Measurements from ENCODE around the gene PLG. TPM values are rescaled to one million over a fixed set of nuclear protein-coding genes. Genes with fewer than 3 reads are reported as not detected.

The PLG gene
- total and polyA plus RNA-seq, 2 of the 4 experiments (the other 2 are of a cell fraction) = not detected

- no peak overlapping the region for H4K5ac ChIP-seq (ENCODE audit: low read depth, low read length)
- H2AFZ ChIP-seq (replicated peaks; ENCODE audit: low read length, poor library complexity) = no peak overlapping the region
- dilution Hi-C loops (cut with HindIII; ENCODE audit: low sequenced_read_pairs, unreplicated experiment) = no loop called here
- H2BK120ac ChIP-seq (ENCODE audit: low read depth, low read length) = no peak overlapping the region
- no peak overlapping the region for H2AK9ac ChIP-seq (replicated peaks; ENCODE audit: low read depth, low read length, poor library complexity)
- ChIA-PET CTCF (no interaction called here), POLR2A (ENCODE audit: unreplicated experiment) (no interaction called here)
- no peak overlapping the region for H2BK5ac ChIP-seq (ENCODE audit: low read depth, low read length, poor library complexity, severe bottlenecking)
- H3K9ac ChIP-seq (ENCODE audit: low read depth, low read length) = no peak overlapping the region
- H3K27me3 ChIP-seq (ENCODE audit: control insufficient read depth, insufficient read depth, low read length) = no peaks in the 10 kb centered on the region
- H2BK20ac ChIP-seq (ENCODE audit: low read depth, low read length) = no peak overlapping the region
- no peaks in the 10 kb centered on the region for H3K9me1 ChIP-seq (ENCODE audit: insufficient read depth, low read length)
- H2BK15ac ChIP-seq (ENCODE audit: low read depth, low read length) = no peak overlapping the region
- no peak overlapping the region for H3K27ac ChIP-seq (ENCODE audit: insufficient read depth, low read length)
- BruUV-seq (replicated peaks) = no TSS peak
- no peaks in the 10 kb centered on the region for H4K20me1 ChIP-seq (ENCODE audit: insufficient read depth, low read length)
- H3K36me3 ChIP-seq (ENCODE audit: control insufficient read depth, insufficient read depth, low read length) = no peaks in the 10 kb centered on the region
- no peak overlapping the region for H3K4me2 ChIP-seq (ENCODE audit: low read depth, low read length)
- no peak overlapping the region for H3K56ac ChIP-seq (ENCODE audit: extremely low read depth, insufficient read depth, low read length)
- no peak overlapping the region for H3K4me3 ChIP-seq (ENCODE audit: insufficient read depth, low read depth, low read length)
- H3K23ac ChIP-seq (ENCODE audit: low read depth, low read length) = no peak overlapping the region
- H3K18ac ChIP-seq (ENCODE audit: low read depth, low read length) = no peak overlapping the region
- no peak overlapping the region for H2AK5ac ChIP-seq (ENCODE audit: low read depth, low read length)
- 93% methylated on average over 3 of the region's 5 CpGs; no CpG with 5 or more reads in 1 of the 2 experiments for WGBS, 2 experiments (ENCODE audit: extremely low coverage in 2 of 2, insufficient read length in 1 of 2)
- no peak overlapping the region for H3K14ac ChIP-seq (replicated peaks; ENCODE audit: low read depth, low read length)
- H3K9me3 ChIP-seq (ENCODE audit: control insufficient read depth, insufficient read depth, low read length) = peaks cover 28% of the 10 kb centered on the region
- no peak for DNase-seq
- in situ Hi-C loops (cut with MboI; ENCODE audit: low sequenced_read_pairs) = no loop called here
- H3K4ac ChIP-seq (ENCODE audit: low read depth, low read length) = no peak overlapping the region
- no peak for TF ChIP-seq POLR2A (IDR thresholded peaks at IDR 0.05; ENCODE audit: low read depth, low read length)
- TF ChIP-seq BHLHE40 (IDR thresholded peaks at IDR 0.05; ENCODE audit: low read depth, low read length) = no peak
- TF ChIP-seq USF2 (IDR thresholded peaks at IDR 0.05; ENCODE audit: low read depth, low read length) = no peak
- TF ChIP-seq, protein P1, sequence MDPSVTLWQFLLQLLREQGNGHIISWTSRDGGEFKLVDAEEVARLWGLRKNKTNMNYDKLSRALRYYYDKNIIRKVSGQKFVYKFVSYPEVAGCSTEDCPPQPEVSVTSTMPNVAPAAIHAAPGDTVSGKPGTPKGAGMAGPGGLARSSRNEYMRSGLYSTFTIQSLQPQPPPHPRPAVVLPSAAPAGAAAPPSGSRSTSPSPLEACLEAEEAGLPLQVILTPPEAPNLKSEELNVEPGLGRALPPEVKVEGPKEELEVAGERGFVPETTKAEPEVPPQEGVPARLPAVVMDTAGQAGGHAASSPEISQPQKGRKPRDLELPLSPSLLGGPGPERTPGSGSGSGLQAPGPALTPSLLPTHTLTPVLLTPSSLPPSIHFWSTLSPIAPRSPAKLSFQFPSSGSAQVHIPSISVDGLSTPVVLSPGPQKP (IDR thresholded peaks at IDR 0.05; ENCODE audit: borderline replicate concordance, low read depth, low read length) = no peak
- TF ChIP-seq RCOR1 (IDR thresholded peaks at IDR 0.05; ENCODE audit: insufficient replicate concordance, low read length) = no peak
- no peak for TF ChIP-seq FOS (IDR thresholded peaks at IDR 0.05; ENCODE audit: low read depth, low read length)
- TF ChIP-seq RFX5 (IDR thresholded peaks at IDR 0.05; ENCODE audit: low read depth, low read length) = no peak
- TF ChIP-seq CHD1 (IDR thresholded peaks at IDR 0.05; ENCODE audit: low read depth, low read length) = no peak
- TF ChIP-seq MAZ (IDR thresholded peaks at IDR 0.05; ENCODE audit: borderline replicate concordance, low read depth, low read length) = no peak
- no peak for TF ChIP-seq MAFK (IDR thresholded peaks at IDR 0.05; ENCODE audit: low read depth, low read length)
- TF ChIP-seq NFE2L2 (IDR thresholded peaks at IDR 0.05; ENCODE audit: low read depth, low read length) = no peak
- TF ChIP-seq RAD21 (IDR thresholded peaks at IDR 0.05; ENCODE audit: low read length) = no peak
- TF ChIP-seq SMC3 (IDR thresholded peaks at IDR 0.05; ENCODE audit: low read depth, low read length) = no peak
- no peak for TF ChIP-seq CEBPB (IDR thresholded peaks at IDR 0.05; ENCODE audit: low read depth, low read length)
- no peak for TF ChIP-seq MXI1 (IDR thresholded peaks at IDR 0.05; ENCODE audit: borderline replicate concordance, low read depth, low read length)
- no peak for TF ChIP-seq CTCF (conservative IDR thresholded peaks at IDR 0.05; ENCODE audit: low read depth, low read length)
- no peaks in the 10 kb centered on the region for H3K79me1 ChIP-seq (ENCODE audit: low read depth in 1 of 2, low read length in 2 of 2)
- H4K91ac ChIP-seq (ENCODE audit: insufficient read depth, low read depth, low read length) = no peak overlapping the region
- ATAC-seq (ENCODE audit: low read depth) = no peak
- no peaks in the 10 kb centered on the region for H3K4me1 ChIP-seq (ENCODE audit: control insufficient read depth, insufficient read depth, low read length)
- intact Hi-C loops (cut with micrococcal nuclease) = no loop called here
- H4K8ac ChIP-seq (ENCODE audit: low read depth in 2 of 2, low read length in 2 of 2) = no peak overlapping the region
Observed at GRCh38 chr6:160692369-160692959, 9.6 kb upstream of the PLG start.

Data from IMR-90 (cell line).